Fibroblast of skin of right quadriceps (primary cell): ENCODE results near the gene TFPT.
A peak's percentile ranks its signal among the peaks of the same experiment; 100 is the strongest.
"Not testable (repeated sequence)": the region's sequence is repeated elsewhere in the genome, so short reads cannot be mapped to it uniquely, and the experiment has no call there.

Experiments
- DNase-seq: peaks from one replicate; pipeline ENCODE4 v3.0.0-alpha.2; 2013

The TFPT gene

GRCh38 chr19:54114340-54115108 lies 933 bp downstream of the TFPT start:
- no peak for DNase-seq

GRCh38 chr19:54109651-54110050 lies 5.8 kb downstream of the TFPT start:
- DNase-seq, result no peak

- DNase-seq, result no peak
Observed at GRCh38 chr19:54108496-54108895, 7.0 kb downstream of the TFPT start.

GRCh38 chr19:54107876-54108490 lies 7.5 kb downstream of the TFPT start:
- DNase-seq, result no peak

- DNase-seq, result no peak
Observed at GRCh38 chr19:54106716-54107115, 8.7 kb downstream of the TFPT start.

- no peak for DNase-seq
Observed at GRCh38 chr19:54105796-54106195, 9.7 kb downstream of the TFPT start.

GRCh38 chr19:54104998-54105715 lies 10.3 kb downstream of the TFPT start:
- DNase-seq, result no peak

GRCh38 chr19:54102421-54103169 lies 12.9 kb downstream of the TFPT start, which contains the start of gene NDUFA3:
NDUFA3 (plus strand) TSS chr19:54102855; CDS start chr19:54102879, 24 bp downstream.
- DNase-seq, result peak; percentile 98

- peak; percentile 17 for DNase-seq
Observed at GRCh38 chr19:54100561-54100960, 14.9 kb downstream of the TFPT start, which contains the start of gene OSCAR. OSCAR (minus strand) TSS chr19:54100803; CDS start chr19:54100792, 11 bp downstream.

GRCh38 chr19:54099903-54100255 lies 15.6 kb downstream of the TFPT start:
- not testable (repeated sequence) for DNase-seq

- DNase-seq, result no peak
Observed at GRCh38 chr19:54099190-54099902, 16.1 kb downstream of the TFPT start.

GRCh38 chr19:54096617-54097106 lies 18.8 kb downstream of the TFPT start:
- peak; percentile 57 for DNase-seq

- peak; percentile 52 for DNase-seq
Observed at GRCh38 chr19:54095859-54096616, 19.4 kb downstream of the TFPT start.

- DNase-seq, result no peak
Observed at GRCh38 chr19:54095136-54095858, 20.2 kb downstream of the TFPT start.

GRCh38 chr19:54094426-54095000 lies 20.9 kb downstream of the TFPT start:
- DNase-seq, result no peak

GRCh38 chr19:54084410-54084809 lies 31.0 kb downstream of the TFPT start:
- DNase-seq, result no peak

GRCh38 chr19:54081032-54081431 lies 34.4 kb downstream of the TFPT start, which contains the start of gene TARM1:
TARM1 (minus strand) TSS chr19:54081365; CDS start chr19:54081340, 25 bp downstream.
- no peak for DNase-seq

- no peak for DNase-seq
Observed at GRCh38 chr19:54077334-54077733, 38.1 kb downstream of the TFPT start.

- no peak for DNase-seq
Observed at GRCh38 chr19:54074851-54075250, 40.6 kb downstream of the TFPT start.

GRCh38 chr19:54073829-54074228 lies 41.6 kb downstream of the TFPT start:
- no peak for DNase-seq
